Left colon (tissue), 2 donors: ENCODE measurements around the gene SOWAHD. TPM values are rescaled to one million over a fixed set of nuclear protein-coding genes. Genes with fewer than 3 reads are reported as not detected.
"Not testable (repeated sequence)": the region's sequence is repeated elsewhere in the genome, so short reads cannot be mapped to it uniquely, and the experiment has no call there.

Experiments
- ATAC-seq: fragments of 200-7000 bp; cut with Tn5 transposase; one replicate; pipeline ENCODE4 v1.9.1; 2020; ENCODE audit warnings: mild to moderate bottlenecking, moderate library complexity
- DNase-seq, 2 donors: peaks; one replicate each; pipeline ENCODE4 v3.0.0-alpha.2; 2020
- intact Hi-C, 2 donors: fragments of 100-400 bp; cut with DNase I in 1 of 2; cut with micrococcal nuclease in 1 of 2; formaldehyde crosslinking; loops; one replicate each; pipeline versions ENCODE4 v1.11.2 to v1.14.0; 2022; cut with DNase I, micrococcal nuclease
- total RNA-seq, 2 donors: library from RNA; stranded (reverse); fragmentation: NEBNext Ultra II Directional; extraction: Animal tissue kit (Norgen Biotek cat#: 25700); gene quantifications; one replicate each; pipeline ENCODE4 v1.2.1, GENCODE V29; 2021
- donor health status: DM: no; HTN: no; CAD: no.
- donor health status: DM: yes; HTN: yes; CAD: no.

The SOWAHD gene
- total RNA-seq, 2 donors from 2014 or later = 3.0 to 3.5 TPM

DNA sequence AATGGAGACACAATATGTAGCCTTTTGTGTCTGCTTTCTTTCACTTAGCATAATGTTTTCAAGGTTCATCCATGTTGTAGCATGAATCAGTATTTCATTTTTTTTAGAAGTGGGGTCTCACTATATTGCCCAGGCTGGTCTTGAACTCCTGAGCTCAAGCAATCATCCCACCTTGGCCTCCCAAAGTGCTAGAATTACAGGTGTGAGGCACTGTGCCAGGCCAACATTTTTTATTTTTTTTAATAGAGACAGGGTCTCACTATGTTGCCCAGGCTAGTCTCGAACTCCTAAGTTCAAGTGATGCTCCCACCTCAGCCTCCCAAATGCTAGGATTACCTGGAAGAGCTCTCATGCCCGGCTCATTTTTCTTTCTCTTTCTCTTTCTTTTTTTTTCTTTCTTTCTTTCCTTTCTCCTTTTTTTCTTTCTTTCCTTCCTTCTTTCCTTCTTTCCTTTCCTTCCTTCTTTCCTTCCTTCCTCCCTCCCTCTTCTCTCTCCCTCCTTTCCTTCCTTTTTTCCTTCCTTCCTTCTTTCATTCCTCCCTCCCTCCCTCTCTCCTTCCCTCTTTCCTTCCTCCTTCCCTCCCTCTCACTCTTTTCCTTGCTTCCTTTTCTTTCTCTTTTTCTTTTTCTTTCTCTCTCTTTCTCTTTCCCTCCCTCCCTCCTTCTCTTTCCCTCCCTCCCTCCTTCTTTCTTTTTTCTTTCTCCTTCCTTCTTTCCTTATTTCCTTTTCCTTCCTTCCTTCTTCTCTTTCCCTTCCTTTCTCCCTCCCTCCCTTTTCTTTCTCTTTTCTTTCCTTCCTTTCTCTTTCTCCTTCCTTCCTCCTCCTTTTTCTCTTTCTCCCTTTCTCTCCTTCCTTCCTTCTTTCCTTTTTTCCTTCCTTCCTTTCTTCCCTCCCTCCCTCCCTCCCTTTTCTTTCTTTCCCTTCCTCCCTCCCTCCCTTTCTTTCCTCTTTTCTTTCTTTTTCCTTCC, 43.1 kb downstream of the SOWAHD start:
- intact Hi-C loops = no loop called here
- ATAC-seq = no peak
- no peak for DNase-seq

DNA sequence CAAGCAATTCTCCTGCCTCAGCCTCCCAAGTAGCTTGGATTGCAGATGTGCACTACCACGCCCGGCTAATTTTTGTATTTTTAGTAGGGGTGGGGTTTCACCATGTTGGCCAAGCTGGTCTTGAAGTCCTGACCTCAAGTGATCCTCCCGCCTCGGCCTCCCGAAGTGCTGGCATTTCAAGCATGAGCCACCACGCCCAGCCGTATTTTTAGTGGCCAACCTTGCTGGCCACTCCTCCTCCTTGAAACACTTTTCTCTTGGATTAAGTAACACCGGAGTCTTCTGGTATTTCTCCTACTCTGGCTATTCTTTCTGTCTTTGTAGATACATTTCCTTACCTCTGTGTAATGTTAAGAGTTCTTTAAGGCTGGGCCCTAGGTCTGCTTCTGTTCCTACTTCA, 44.2 kb downstream of the SOWAHD start:
- intact Hi-C loops = no loop called here
- no peak for ATAC-seq
- DNase-seq = no peak

DNA sequence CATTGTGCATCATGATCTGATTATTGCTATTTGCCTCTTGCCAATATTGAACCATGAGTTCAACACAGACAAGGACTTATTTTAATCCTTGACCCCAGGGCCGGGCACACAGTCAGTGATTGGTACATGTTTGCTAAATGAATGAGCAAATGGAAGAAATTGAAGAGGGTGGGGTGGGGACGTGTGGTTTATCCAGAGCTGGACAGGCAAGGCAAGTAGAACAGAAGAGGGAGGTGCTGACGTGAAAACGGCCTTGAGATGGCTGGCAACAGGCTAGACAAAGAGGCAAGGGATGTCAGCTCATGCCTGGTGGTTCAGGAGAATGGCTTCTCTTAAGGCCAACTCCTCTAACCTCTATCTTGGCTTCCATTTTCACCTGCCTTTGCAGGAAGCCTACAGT, 50.1 kb downstream of the SOWAHD start:
- not testable (repeated sequence) for ATAC-seq

DNA sequence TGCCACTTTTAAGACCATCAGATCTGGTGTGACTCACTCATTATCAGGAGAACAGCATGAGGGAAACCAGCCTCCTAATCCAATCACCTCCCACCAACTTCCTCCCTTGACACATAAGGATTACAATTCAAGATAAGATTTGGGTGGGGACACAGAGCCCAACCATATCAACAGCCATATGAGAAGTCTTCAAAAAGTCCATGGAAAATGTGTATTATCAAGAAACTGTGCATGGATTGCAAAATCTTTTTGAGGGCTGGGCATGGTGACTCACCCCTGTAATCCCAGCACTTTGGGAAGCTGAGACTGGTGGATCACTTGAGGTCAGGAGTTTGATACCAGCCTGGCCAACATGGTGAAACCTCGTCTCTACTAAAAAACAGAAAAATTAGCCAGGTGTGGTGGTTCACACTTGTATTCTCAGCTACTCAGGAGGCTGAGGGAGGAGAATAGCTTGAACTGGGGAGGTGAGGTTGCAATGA, 50.8 kb downstream of the SOWAHD start:
- ATAC-seq (no peak), DNase-seq (no peak)
- intact Hi-C loops = no loop called here

More for the DNA sequence above, 50.1 kb downstream of the SOWAHD start:
- intact Hi-C loops, DNase-seq: not testable (repeated sequence)

Other genes with a start within 250 kb of the SOWAHD start
- 10 to 100 TPM; 15.9 to 21.2 TPM for gene STEEP1, start 193.2 kb upstream of the SOWAHD start, total RNA-seq
- 10 to 100 TPM; 73.9 to 92.6 TPM for gene UBE2A, start 184.0 kb upstream of the SOWAHD start, total RNA-seq
- 1 to 10 TPM; 5.5 to 5.7 TPM for gene NKRF, start 152.2 kb upstream of the SOWAHD start, total RNA-seq
- gene SEPTIN6, start 65.4 kb upstream of the SOWAHD start, total RNA-seq = 10 to 100 TPM; 11.8 to 15.8 TPM
- 1,000 to 10,000 TPM; 1,215 to 1,372 TPM for gene RPL39, start 33.0 kb downstream of the SOWAHD start, total RNA-seq
- 1 to 10 TPM; 7.4 to 7.9 TPM for gene UPF3B, start 94.4 kb downstream of the SOWAHD start, total RNA-seq
- 10 to 100 TPM; 12.9 to 13.4 TPM for gene RNF113A, start 113.1 kb downstream of the SOWAHD start, total RNA-seq
- gene NDUFA1, start 113.2 kb downstream of the SOWAHD start, total RNA-seq = 100 to 1,000 TPM; 201 to 236 TPM
- gene AKAP14, start 137.3 kb downstream of the SOWAHD start, total RNA-seq = not detected
- 1 to 10 TPM; 6.5 to 7.1 TPM for gene NKAP, start 185.2 kb downstream of the SOWAHD start, total RNA-seq